Measurements from ENCODE around the gene SFXN5. TPM values are rescaled to one million over a fixed set of nuclear protein-coding genes. Genes with fewer than 3 reads are reported as not detected.

Gene SFXN5
- total RNA-seq, 1 donor from 2014 or later: 14.9 TPM

- Histone ChIP-seq H2AFZ (ENCODE audit: low read depth, low read length) (peak overlapping the region; percentile 1), H4K20me1 (ENCODE audit: insufficient read depth, low read length) (peaks cover 13% of the 10 kb centered on the region), H3K79me2 (ENCODE audit: insufficient read depth, low read length) (no peaks in the 10 kb centered on the region), H3K36me3 (ENCODE audit: insufficient read depth, low read length) (no peaks in the 10 kb centered on the region), H3K27ac (ENCODE audit: low read depth, low read length) (no peak overlapping the region), H3K4me3 (ENCODE audit: insufficient read depth, low read depth, low read length) (no peak overlapping the region), H3K9ac (ENCODE audit: low read length) (no peak overlapping the region), H3K9me3 (ENCODE audit: insufficient read depth, low read depth, low read length) (no peaks in the 10 kb centered on the region), H3K4me1 (ENCODE audit: insufficient read depth, low read length) (peaks cover 15% of the 10 kb centered on the region), H3K27me3 (ENCODE audit: insufficient read depth, low read length) (peaks cover 37% of the 10 kb centered on the region), H3K4me2 (ENCODE audit: low read length) (peak overlapping the region; percentile 38)
- Mint-ChIP-seq H3K4me3 (ENCODE audit: unreplicated experiment) (no peak overlapping the region), H3K36me3 (ENCODE audit: low read depth, unreplicated experiment) (peaks cover 5% of the 10 kb centered on the region), H3K27me3 (ENCODE audit: low read depth, unreplicated experiment) (peaks cover 35% of the 10 kb centered on the region), H3K4me1 (ENCODE audit: low read depth, unreplicated experiment) (peaks cover 4% of the 10 kb centered on the region), H3K27ac (ENCODE audit: unreplicated experiment) (no peak overlapping the region), H3K9me3 (ENCODE audit: unreplicated experiment) (no peaks in the 10 kb centered on the region)
- TF ChIP-seq CTCF (IDR thresholded peaks at IDR 0.05; ENCODE audit: insufficient read depth, low read depth, low read length): no peak
- no peak for TF ChIP-seq EZH2 (IDR thresholded peaks at IDR 0.05; ENCODE audit: insufficient read depth, low read length)
- DNase-seq (ENCODE audit: low read depth) (peak; percentile 37), FAIRE-seq (no peak)
Observed at GRCh38 chr2:72931280-72931910, 140.1 kb downstream of the SFXN5 start.

GRCh38 chr2:72929010-72929409 is 142.5 kb downstream of the SFXN5 start:
- peaks cover 15% of the 10 kb centered on the region for H3K4me1 ChIP-seq (ENCODE audit: insufficient read depth, low read length)

More at GRCh38 chr2:72929010-72929409, 142.5 kb downstream of the SFXN5 start:
- no peak overlapping the region for H3K4me3 Mint-ChIP-seq (ENCODE audit: unreplicated experiment)
- peaks cover 60% of the 10 kb centered on the region for H3K27me3 ChIP-seq (ENCODE audit: insufficient read depth, low read length)
- no peak overlapping the region for H3K27ac ChIP-seq (ENCODE audit: low read depth, low read length)
- FAIRE-seq (no peak), DNase-seq (ENCODE audit: low read depth) (no peak)
- H4K20me1 ChIP-seq (ENCODE audit: insufficient read depth, low read length): no peaks in the 10 kb centered on the region
- H3K9ac ChIP-seq (ENCODE audit: low read length): no peak overlapping the region
- no peaks in the 10 kb centered on the region for H3K36me3 Mint-ChIP-seq (ENCODE audit: low read depth, unreplicated experiment)
- H3K36me3 ChIP-seq (ENCODE audit: insufficient read depth, low read length): no peaks in the 10 kb centered on the region
- H3K9me3 ChIP-seq (ENCODE audit: insufficient read depth, low read depth, low read length): peaks cover 1% of the 10 kb centered on the region
- no peak overlapping the region for H3K4me3 ChIP-seq (ENCODE audit: insufficient read depth, low read depth, low read length)
- no peak overlapping the region for H2AFZ ChIP-seq (ENCODE audit: low read depth, low read length)
- H3K4me1 Mint-ChIP-seq (ENCODE audit: low read depth, unreplicated experiment): peaks cover 4% of the 10 kb centered on the region
- H3K79me2 ChIP-seq (ENCODE audit: insufficient read depth, low read length): no peaks in the 10 kb centered on the region
- H3K9me3 Mint-ChIP-seq (ENCODE audit: unreplicated experiment): no peaks in the 10 kb centered on the region
- TF ChIP-seq EZH2 (IDR thresholded peaks at IDR 0.05; ENCODE audit: insufficient read depth, low read length): no peak
- no peak for TF ChIP-seq CTCF (IDR thresholded peaks at IDR 0.05; ENCODE audit: insufficient read depth, low read depth, low read length)
- H3K27me3 Mint-ChIP-seq (ENCODE audit: low read depth, unreplicated experiment): peaks cover 15% of the 10 kb centered on the region
- H3K4me2 ChIP-seq (ENCODE audit: low read length): no peak overlapping the region
- no peak overlapping the region for H3K27ac Mint-ChIP-seq (ENCODE audit: unreplicated experiment)
